Sigmoid colon (tissue), 4 donors: ENCODE measurements around the gene INPP5E.

Source experiments
- CTCF ChIP-seq, 4 experiments: fragments of 450-650 bp in 3 of 4; fragments of 200-600 bp in 1 of 4; IDR thresholded peaks; one replicate each; pipeline ENCODE4 v1.5.1; 2016 to 2019; ENCODE audit warnings: antibody characterized with exemption in 4 of 4, mild to moderate bottlenecking in 3 of 4, moderate library complexity in 2 of 4
- EP300 ChIP-seq, 4 donors: sonication (generic); formaldehyde crosslinking; IDR thresholded peaks; one replicate each; pipeline ENCODE4 v1.6.1; 2017; ENCODE audit warnings: antibody characterized with exemption in 4 of 4
- POLR2A ChIP-seq, 2 donors: fragments of 450-650 bp; IDR thresholded peaks; one replicate each; pipeline ENCODE4 v1.6.1; 2016; ENCODE audit warnings: antibody characterized with exemption in 2 of 2, mild to moderate bottlenecking in 2 of 2, moderate library complexity in 2 of 2

GRCh38 chr9:136396219-136396515 lies 43.5 kb downstream of the INPP5E start:
- TF ChIP-seq POLR2A (IDR thresholded peaks at IDR 0.05) (no peak), CTCF (IDR thresholded peaks at IDR 0.05) (no peak), EP300 (IDR thresholded peaks at IDR 0.05) (no peak)
